Suppressor macrophage (primary cell): ENCODE measurements around the gene CNTNAP1.
"Not testable (repeated sequence)": the region's sequence is repeated elsewhere in the genome, so short reads cannot be mapped to it uniquely, and the experiment has no call there.

Experiments
- DNase-seq, 4 experiments: peaks; one replicate each; pipeline ENCODE4 v3.0.0-alpha.2; 2020 to 2022

Gene CNTNAP1

DNA sequence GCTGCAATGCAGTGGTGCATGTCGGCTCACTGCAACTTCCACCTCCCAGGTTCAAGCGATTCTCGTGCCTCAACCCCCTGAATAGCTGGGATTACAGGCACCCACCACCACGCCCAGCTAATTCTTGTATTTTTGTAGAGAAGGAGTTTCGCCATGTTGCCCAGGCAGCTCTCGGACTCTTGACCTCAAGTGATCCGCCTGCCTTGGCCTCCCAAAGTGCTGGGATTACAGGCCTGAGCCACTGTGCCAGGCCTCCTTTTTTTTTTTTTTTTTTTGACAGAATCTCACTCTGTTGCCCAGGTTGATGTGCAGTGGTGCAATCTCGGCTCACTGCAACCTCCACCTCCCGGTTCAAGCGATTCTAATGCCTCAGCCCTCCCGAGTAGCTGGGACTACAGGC is 60.6 kb downstream of the CNTNAP1 start:
- DNase-seq, result not testable (repeated sequence)

- no peak for DNase-seq
These were observed 61.4 kb downstream of the CNTNAP1 start for GRCh38 chr17:42743595-42744282.

DNA sequence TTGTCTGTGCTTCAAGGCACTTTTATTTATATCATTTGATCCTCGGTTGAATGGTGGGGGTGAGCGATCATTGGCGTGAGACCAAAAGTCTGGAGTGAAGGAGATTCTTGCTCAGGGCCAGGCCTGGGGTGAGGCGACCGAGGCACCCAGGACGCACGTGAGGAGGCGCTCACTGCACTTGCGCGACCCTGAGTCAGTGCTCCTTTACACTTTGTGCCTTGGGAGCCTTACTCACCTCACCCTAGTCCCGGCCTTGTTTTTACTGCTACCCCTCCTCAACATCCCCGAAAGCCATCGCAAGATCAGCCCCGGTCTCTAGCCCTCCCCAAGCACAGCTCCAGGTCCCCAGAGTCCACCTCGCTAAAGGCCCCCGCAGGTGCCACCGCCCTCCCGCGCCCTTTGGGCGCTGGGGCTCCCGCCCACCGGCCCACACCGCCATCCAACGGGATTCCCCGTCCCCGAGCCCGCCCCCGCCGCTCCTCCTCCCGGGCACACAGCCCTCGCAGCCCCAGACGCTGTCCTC is 62.0 kb downstream of the CNTNAP1 start:
- peak; percentile 55 to 77 (median 67) for DNase-seq

- peak; percentile 94 to 98 (median 96) for DNase-seq
These were observed 62.7 kb downstream of the CNTNAP1 start, which contains the start of gene EZH1 for GRCh38 chr17:42744806-42745617. EZH1 (minus strand) TSS chr17:42745040; CDS start chr17:42728941, 16,099 bp downstream.

DNA sequence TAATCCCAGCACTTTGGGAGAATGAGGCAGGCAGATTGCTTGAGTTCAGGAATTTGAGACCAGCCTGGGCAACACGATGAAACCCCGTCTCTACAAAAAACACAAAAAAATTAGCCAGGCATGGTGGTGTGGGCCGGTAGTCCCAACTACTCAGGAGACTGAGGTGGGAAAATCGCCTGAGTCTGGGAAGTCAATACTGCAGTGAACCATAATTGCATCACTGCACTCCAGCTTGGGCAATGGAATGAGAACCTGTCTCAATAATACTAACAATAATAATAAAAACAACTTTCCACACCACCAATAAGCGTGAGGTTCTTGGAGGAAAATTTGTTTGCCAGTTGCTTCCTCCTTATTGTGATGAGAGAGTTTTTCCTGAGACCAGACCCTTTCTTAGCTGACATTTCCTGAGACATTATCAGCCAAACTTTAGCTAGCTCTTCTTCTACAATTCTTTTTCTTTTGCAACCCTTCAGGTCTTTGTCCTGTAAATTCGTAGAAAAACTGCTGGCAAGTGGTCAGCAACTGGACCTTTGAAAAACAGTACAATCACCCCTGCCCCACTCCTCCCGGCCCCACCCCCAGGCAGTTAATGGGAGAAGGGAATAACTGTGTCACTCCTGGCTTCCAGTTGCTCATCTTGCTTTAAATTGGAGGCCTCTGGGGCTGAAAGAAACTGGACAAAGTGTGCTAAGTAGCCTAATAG is 66.0 kb downstream of the CNTNAP1 start:
- no peak for DNase-seq

DNA sequence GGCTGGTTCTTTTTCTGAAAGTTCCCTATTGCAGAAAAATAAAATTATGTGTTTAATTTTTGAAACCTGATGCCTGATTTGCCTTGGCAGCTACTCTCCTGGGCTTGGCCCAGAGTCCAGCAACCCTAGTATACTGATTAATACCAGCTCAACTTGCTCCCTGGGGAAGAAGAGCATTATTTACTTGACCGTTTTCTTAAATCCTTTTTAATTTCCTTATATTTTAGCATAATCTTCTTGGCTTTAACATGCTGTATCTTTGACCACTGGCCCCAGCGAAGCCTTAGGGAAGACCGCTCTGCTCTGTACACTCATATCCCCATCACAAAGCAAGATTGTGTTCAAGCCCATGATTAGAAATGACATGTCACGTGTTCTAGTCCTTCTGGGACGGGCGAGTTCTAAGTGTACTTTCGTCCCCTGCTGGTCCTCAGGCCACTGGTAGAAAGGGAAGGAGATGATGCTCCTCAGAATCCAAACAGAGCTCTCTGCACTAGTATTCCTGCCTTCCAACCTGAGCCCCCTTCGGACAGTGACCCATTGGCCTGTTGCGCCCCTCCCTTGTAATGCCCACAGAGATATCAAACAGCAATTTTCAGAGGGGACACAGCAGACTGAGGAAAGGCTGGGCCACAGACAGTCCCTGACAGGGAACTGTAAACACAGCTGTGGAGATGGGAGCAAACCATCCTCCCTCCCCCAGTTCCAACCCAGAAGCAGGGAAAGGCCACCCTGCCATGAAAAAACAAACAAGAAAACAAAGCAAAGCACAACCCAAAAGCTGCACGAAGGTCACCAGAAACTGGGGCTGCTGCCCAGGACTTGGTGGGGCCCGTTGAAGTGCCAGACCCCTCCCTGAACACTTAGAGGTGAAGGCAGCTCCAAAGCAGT is 66.8 kb downstream of the CNTNAP1 start:
- no peak for DNase-seq
